ENCODE results near the gene TRAF1. TPM values are rescaled to one million over a fixed set of nuclear protein-coding genes. Genes with fewer than 3 reads are reported as not detected.

The TRAF1 gene
- total and polyA plus RNA-seq, 7 donors = 0.46 to 10.0 (median 4.6) TPM

DNA sequence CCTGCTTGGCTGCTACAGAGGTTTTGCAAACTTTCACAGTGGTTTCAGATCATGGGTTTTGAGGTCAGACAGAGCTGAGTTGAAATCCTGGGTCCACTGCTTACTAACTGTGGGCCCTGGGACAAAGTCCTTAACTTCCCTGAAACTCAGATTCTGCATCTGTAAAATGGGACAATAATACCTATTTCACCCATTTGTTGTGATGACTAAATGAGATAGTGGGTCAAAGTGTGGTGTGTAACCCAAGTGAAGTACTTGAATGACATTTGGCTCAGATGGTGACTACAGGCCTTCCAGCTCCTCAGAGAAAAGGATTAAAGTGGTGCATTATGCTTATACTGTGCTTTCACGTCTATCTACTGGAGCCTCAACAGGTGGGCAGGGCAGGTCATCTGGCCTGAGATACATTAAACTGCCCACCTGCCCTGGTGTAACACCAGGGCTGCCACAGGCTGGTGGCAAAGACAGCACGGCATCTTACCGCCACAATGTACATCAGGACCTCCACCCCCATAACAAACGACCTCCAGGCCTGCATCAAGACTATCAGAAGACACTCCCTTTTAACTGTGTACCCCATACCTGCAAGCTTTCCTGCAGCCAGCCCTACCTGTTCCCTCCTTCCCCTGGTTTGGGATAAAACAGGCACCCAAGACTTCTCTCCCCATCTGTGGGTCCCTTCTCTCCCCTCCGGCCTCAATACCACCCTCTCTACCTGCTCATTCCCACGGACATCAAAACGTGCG is 846 bp upstream of the TRAF1 start:
- Histone ChIP-seq H3K9me3 (no peaks in the 10 kb centered on the region), H3K27me3 (no peaks in the 10 kb centered on the region), H3K4me3 (no peak overlapping the region), H3K4me1 (peaks cover 0 to 36% (median 13%) of the 10 kb centered on the region in 4 donors), H3K27ac (peak overlapping the region in 3 of 4 donors; percentile 91 to 95 (median 94)), H3K36me3 (no peaks in the 10 kb centered on the region)
- peak; percentile 25 for DNase-seq
- 63 to 67% methylated on average over 8 of the region's 8 CpGs for WGBS, 2 donors
- intact Hi-C loops (cut with DNase I) = loop anchor here (2.0 kb wide), 1 partner anchor 51 kb away; the partner anchor contains the start of gene PHF19
- TF ChIP-seq EP300 (IDR thresholded peaks at IDR 0.05) (no peak), POLR2A (IDR thresholded peaks at IDR 0.05) (no peak), POLR2AphosphoS5 (IDR thresholded peaks at IDR 0.05) (no peak)
- TF ChIP-seq, protein P1, sequence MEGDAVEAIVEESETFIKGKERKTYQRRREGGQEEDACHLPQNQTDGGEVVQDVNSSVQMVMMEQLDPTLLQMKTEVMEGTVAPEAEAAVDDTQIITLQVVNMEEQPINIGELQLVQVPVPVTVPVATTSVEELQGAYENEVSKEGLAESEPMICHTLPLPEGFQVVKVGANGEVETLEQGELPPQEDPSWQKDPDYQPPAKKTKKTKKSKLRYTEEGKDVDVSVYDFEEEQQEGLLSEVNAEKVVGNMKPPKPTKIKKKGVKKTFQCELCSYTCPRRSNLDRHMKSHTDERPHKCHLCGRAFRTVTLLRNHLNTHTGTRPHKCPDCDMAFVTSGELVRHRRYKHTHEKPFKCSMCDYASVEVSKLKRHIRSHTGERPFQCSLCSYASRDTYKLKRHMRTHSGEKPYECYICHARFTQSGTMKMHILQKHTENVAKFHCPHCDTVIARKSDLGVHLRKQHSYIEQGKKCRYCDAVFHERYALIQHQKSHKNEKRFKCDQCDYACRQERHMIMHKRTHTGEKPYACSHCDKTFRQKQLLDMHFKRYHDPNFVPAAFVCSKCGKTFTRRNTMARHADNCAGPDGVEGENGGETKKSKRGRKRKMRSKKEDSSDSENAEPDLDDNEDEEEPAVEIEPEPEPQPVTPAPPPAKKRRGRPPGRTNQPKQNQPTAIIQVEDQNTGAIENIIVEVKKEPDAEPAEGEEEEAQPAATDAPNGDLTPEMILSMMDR (IDR thresholded peaks at IDR 0.05) = no peak

DNA sequence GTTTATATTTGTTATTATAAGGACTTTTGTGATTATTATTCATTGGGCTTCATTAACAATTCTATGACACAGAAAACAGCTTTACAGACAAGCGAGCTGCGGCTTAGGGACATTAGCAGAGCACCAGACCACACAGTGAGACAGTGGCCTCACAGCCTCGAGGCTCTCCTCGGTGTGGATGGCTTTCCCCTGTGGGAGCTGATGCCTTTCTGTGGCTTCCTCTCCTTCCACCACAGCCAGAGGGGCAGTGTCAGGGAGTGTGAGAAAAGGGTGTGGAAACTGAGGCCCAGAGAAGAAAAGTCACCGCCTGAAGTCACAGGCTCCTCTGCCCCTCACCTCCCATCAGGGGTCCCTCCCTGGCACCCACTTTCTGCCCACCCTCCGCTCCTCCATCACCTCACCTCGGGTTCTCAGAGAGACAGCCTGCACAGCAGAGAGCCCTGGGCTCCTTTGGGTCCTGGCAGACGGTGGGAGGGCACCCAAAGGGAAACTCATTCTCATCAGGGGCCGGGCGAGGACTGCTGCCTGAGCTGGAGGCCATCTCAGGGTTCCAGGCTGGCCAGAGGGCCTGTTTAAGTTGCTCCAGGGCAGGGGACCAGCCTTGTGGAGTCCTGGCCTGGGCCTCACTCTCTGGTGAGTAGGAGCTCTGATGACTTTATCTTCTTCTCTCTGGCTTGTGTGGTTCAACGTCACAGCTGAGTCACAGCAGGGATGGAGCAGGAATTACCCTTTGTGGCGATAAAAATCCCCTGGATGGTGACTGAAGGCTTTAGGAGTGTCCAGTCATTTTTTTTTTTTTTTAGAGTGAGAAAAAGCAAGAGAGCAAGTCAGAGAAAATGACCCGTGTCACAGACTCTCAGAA is 830 bp downstream of the TRAF1 start:
- Histone ChIP-seq H3K9me3 (no peaks in the 10 kb centered on the region), H3K27me3 (no peaks in the 10 kb centered on the region), H3K4me1 (peaks cover 0 to 23% (median 8%) of the 10 kb centered on the region in 4 donors), H3K36me3 (no peaks in the 10 kb centered on the region), H3K4me3 (no peak overlapping the region), H3K27ac (peak overlapping the region; percentile 18 to 95 (median 30))
- WGBS, 2 donors = 64 to 73% methylated on average over 13 of the region's 13 CpGs
- TF ChIP-seq POLR2AphosphoS5 (IDR thresholded peaks at IDR 0.05) (peak in 1 of 4 donors; percentile 5), EP300 (IDR thresholded peaks at IDR 0.05) (no peak)
- DNase-seq = peak; percentile 57
- intact Hi-C loops (cut with DNase I) = no loop called here

DNA sequence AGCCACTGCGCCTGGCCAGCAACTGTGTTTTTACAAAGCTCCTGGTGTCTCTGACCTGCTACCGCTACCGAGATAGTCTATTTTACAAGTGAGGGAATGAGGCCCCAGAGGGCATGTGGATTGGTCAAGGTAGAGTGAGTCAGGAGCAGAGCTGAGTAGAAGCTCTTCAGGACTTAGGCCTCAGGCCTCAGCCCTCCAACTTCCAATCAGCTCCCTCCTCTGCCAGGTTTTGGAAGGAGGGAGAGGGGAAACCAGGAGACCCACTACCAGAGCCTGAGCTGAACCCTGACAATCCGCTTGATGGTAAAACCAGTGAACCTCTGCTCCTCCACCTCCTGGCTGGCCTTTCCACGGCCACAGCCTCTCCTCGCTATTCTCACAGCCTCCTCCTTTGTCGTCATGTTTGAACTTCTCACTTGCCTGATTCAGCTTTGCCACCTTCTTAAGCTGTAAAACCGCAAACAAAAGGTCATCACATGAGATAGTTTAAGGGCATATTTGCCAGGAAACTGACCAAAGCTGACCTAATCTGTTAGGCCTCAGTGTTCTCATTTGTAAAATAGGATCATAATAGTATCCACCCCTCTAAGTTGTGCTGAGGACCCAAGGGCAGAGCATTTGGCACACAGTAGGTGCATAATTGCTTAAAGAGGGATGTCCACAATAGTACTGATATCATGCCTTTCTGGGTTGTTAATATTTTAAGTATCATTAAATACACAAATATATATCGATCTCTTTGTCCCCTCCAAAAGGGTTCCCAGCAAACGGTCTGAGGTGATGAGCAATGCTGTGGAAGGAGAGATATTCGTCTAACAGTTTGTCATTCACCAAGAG is 1.7 kb downstream of the TRAF1 start:
- DNase-seq = peak; percentile 15
- WGBS, 2 donors = 77 to 86% methylated on average over 11 of the region's 11 CpGs
- H3K27me3 ChIP-seq = no peaks in the 10 kb centered on the region
- no peaks in the 10 kb centered on the region for H3K9me3 ChIP-seq
- peaks cover 0 to 23% (median 12%) of the 10 kb centered on the region in 4 donors for H3K4me1 ChIP-seq
- H3K4me3 ChIP-seq = no peak overlapping the region
- no peak for TF ChIP-seq POLR2AphosphoS5 (IDR thresholded peaks at IDR 0.05)
- no peak for TF ChIP-seq EP300 (IDR thresholded peaks at IDR 0.05)
- TF ChIP-seq, protein P1 (IDR thresholded peaks at IDR 0.05) = no peak
- H3K36me3 ChIP-seq = no peaks in the 10 kb centered on the region
- intact Hi-C loops (cut with DNase I) = no loop called here
- no peak overlapping the region for H3K27ac ChIP-seq

DNA sequence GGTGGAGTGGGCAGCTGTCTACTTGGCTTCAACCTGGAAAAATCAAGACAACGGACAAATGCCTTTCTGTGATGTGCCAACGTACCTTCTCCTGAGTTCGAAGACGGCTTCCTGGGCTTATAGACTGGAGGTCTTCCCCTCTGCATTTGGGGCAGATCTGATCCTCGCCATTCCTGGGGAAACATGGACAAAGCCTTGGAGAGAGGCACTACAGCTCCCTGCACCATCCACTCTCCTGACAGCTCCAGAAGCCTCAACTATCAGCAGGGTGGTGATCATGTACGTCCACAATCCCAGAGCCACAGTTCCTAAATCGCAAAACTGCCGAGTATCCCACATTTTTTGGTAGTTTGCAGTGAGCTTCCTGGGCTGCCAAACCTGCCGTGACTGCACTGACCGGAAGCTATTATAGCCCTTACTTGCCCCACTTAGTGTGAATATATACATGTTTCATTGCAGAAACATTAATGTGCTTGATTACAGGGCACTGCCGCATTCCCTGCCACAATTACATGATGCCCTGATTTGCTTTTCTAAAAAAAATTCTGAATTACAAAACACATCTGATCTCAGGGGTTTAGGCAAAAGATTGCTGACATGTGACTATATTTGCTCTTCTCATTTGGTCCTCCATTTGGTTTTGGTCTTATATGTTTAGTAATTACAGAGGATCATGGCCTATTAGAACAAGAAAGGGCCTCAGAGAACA is 2.8 kb downstream of the TRAF1 start:
- 87 to 90% methylated on average over 11 of the region's 11 CpGs for WGBS, 2 donors
- H3K36me3 ChIP-seq = no peaks in the 10 kb centered on the region
- H3K4me1 ChIP-seq = peaks cover 0 to 25% (median 19%) of the 10 kb centered on the region in 4 donors
- no peak overlapping the region for H3K4me3 ChIP-seq
- H3K27ac ChIP-seq = peak overlapping the region in 1 of 4 donors; percentile 38
- no peaks in the 10 kb centered on the region for H3K9me3 ChIP-seq
- TF ChIP-seq POLR2AphosphoS5 (IDR thresholded peaks at IDR 0.05) (no peak), POLR2A (IDR thresholded peaks at IDR 0.05) (no peak), EP300 (IDR thresholded peaks at IDR 0.05) (no peak)
- TF ChIP-seq, protein P1 (IDR thresholded peaks at IDR 0.05) = no peak
- DNase-seq = peak; percentile 19
- no peaks in the 10 kb centered on the region for H3K27me3 ChIP-seq
- intact Hi-C loops (cut with DNase I) = no loop called here
